SK-N-SH treated with all-trans-retinoic acid at 6 μM for 48 hours (cell line): ENCODE results near the gene SLC22A1.
"Not testable (repeated sequence)": the region's sequence is repeated elsewhere in the genome, so short reads cannot be mapped to it uniquely, and the experiment has no call there.

ENCODE experiments used
- ATAC-seq: fragments of 200-7000 bp; cut with Tn5 transposase; 3 replicates; pipeline ENCODE4 v1.9.1; 2020; ENCODE audit warnings: mild to moderate bottlenecking, moderate library complexity
- BACH2 ChIP-seq: fragments of 250-450 bp; sonication (Bioruptor Pico); IDR thresholded peaks from 2 replicates; pipeline ENCODE4 v1.9.0; 2021; ENCODE audit warnings: mild to moderate bottlenecking, borderline replicate concordance
- CSRNP3 ChIP-seq: fragments of 250-450 bp; sonication (Bioruptor Pico); IDR thresholded peaks from 2 replicates; pipeline ENCODE4 v1.5.1; 2021; ENCODE audit warnings: mild to moderate bottlenecking, moderate library complexity
- ESRRG ChIP-seq: fragments of 250-450 bp; sonication (Bioruptor Pico); IDR thresholded peaks from 2 replicates; pipeline ENCODE4 v1.6.1; 2021; ENCODE audit warnings: mild to moderate bottlenecking
- GLIS3 ChIP-seq: fragments of 250-450 bp; sonication (Bioruptor Pico); IDR thresholded peaks from 2 replicates; pipeline ENCODE4 v1.5.0; 2020; ENCODE audit warnings: mild to moderate bottlenecking, moderate library complexity
- PATZ1 ChIP-seq: fragments of 250-450 bp; sonication (Bioruptor Pico); IDR thresholded peaks from 2 replicates; pipeline ENCODE4 v1.8.0; 2020; ENCODE audit warnings: mild to moderate bottlenecking, moderate library complexity, borderline replicate concordance
- RARB ChIP-seq: fragments of 250-450 bp; sonication (Bioruptor Pico); IDR thresholded peaks from 2 replicates; pipeline ENCODE4 v1.8.0; 2021; ENCODE audit warnings: mild to moderate bottlenecking, moderate library complexity
- SNAI2 ChIP-seq: fragments of 250-450 bp; sonication (Bioruptor Pico); IDR thresholded peaks from 2 replicates; pipeline ENCODE4 v1.5.0; 2020; ENCODE audit warnings: mild to moderate bottlenecking, moderate library complexity
- TOX ChIP-seq: fragments of 250-450 bp; sonication (Bioruptor Pico); IDR thresholded peaks from 2 replicates; pipeline ENCODE4 v1.8.0; 2021; ENCODE audit warnings: mild to moderate bottlenecking, moderate library complexity, borderline replicate concordance
- ZC3H10 ChIP-seq: fragments of 250-450 bp; sonication (Bioruptor Pico); IDR thresholded peaks from 2 replicates; pipeline ENCODE4 v1.5.1; 2021; ENCODE audit warnings: mild to moderate bottlenecking, moderate library complexity
- ZFP3 ChIP-seq: fragments of 250-450 bp; sonication (Bioruptor Pico); IDR thresholded peaks from 2 replicates; pipeline ENCODE4 v1.5.0; 2020; ENCODE audit warnings: mild to moderate bottlenecking, moderate library complexity
- ZNF565 ChIP-seq: fragments of 450-650 bp; formaldehyde crosslinking; conservative IDR thresholded peaks from 2 replicates; pipeline ENCODE4 v1.5.0; 2020; ENCODE audit warnings: low read depth, mild to moderate bottlenecking, moderate library complexity
- ZNF70 ChIP-seq: fragments of 450-650 bp; formaldehyde crosslinking; IDR thresholded peaks from 2 replicates; pipeline ENCODE4 v1.5.0; 2020; ENCODE audit warnings: mild to moderate bottlenecking, moderate library complexity
- ZNF8 ChIP-seq: fragments of 450-650 bp; formaldehyde crosslinking; IDR thresholded peaks from 2 replicates; pipeline ENCODE4 v1.5.0; 2020; ENCODE audit warnings: mild to moderate bottlenecking, moderate library complexity
- TF ChIP-seq, protein P1 (sequence below): fragments of 250-450 bp; sonication (Bioruptor Pico); IDR thresholded peaks from 2 replicates; pipeline ENCODE4 v1.8.0; 2021; ENCODE audit warnings: low read depth, mild to moderate bottlenecking, moderate library complexity, borderline replicate concordance
- TF ChIP-seq, protein P2 (sequence below): fragments of 250-450 bp; sonication (Bioruptor Pico); IDR thresholded peaks from 2 replicates; pipeline ENCODE4 v1.5.1; 2020; ENCODE audit warnings: low read depth, mild to moderate bottlenecking, moderate library complexity

Gene SLC22A1

DNA sequence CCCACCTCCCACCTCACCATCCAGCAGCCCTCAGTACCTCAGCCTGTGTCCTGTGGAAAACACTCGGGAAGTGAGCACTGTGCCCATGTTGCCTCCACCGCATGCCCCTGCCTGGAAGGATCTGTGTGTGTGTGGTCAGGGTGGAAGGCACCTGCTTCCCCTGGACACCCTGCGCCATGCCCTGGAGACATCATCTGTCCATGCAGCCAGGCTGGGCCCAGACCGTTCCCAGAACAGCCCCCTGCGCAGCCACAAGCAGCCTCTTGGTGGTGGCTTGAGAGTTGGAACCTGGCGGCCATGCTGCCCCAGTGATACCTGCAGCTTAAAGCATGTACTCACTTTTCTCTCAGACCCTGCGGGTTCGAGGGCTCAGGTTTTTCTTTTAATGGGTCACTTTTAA is 34.9 kb upstream of the SLC22A1 start:
- no peak for ATAC-seq
- TF ChIP-seq ZFP3 (CRISPR knock-in tag) = no peak
- TF ChIP-seq, all 23 proteins: peak for 0

GRCh38 chr6:160088069-160088783 is 33.4 kb upstream of the SLC22A1 start:
- no peak for TF ChIP-seq ESRRG (CRISPR knock-in tag)
- ATAC-seq = peak; percentile 96

DNA sequence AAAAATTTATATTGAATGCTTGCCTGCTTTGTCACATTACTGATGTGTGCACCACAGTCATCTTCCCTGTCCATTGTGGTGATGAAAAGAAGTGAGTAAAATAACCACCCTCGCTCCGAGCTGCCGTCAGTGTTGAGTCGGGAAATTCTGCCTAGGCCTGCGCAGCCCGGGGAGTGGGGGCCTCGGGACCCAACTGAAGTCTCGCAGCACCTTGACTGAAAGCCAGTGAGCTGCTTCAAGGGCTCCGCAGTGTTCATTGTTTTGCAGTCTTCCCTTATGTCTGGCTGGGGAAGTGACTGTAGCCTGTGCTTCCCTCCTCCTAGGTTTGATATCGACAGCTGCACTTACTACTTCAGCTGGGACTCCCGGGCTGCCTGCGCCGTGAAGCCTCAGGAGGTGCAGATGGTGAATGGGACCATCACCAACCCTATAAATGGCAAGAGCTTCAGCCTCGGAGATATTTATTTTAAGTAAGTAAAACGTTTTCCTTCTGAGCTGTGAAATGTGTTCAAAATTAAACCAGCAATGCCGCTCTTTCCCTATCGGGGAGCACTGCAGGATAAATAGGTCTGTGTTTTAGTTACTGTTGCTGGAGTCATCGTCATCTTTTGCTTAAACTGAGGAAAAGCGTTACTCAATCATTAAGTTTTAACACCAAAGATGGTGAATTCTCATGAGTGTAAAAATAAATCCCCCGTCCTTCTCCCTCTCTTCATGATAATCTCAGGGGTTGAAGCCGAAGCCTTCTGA is 32.7 kb upstream of the SLC22A1 start:
- ATAC-seq = no peak; the same call in 2 of the 3 replicates
- no peak for TF ChIP-seq ESRRG (CRISPR knock-in tag)
- TF ChIP-seq ZNF70 (CRISPR knock-in tag) = no peak
- TF ChIP-seq ZNF8 (CRISPR knock-in tag) = no peak
- no peak for TF ChIP-seq ZFP3 (CRISPR knock-in tag)
- TF ChIP-seq GLIS3 (CRISPR knock-in tag) = no peak
- TF ChIP-seq TOX = no peak
- no peak for TF ChIP-seq ZNF565 (CRISPR knock-in tag)

GRCh38 chr6:160089534-160089897 is 32.1 kb upstream of the SLC22A1 start:
- TF ChIP-seq, protein P1, sequence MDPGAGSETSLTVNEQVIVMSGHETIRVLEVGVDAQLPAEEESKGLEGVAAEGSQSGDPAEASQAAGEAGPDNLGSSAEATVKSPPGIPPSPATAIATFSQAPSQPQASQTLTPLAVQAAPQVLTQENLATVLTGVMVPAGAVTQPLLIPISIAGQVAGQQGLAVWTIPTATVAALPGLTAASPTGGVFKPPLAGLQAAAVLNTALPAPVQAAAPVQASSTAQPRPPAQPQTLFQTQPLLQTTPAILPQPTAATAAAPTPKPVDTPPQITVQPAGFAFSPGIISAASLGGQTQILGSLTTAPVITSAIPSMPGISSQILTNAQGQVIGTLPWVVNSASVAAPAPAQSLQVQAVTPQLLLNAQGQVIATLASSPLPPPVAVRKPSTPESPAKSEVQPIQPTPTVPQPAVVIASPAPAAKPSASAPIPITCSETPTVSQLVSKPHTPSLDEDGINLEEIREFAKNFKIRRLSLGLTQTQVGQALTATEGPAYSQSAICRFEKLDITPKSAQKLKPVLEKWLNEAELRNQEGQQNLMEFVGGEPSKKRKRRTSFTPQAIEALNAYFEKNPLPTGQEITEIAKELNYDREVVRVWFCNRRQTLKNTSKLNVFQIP (CRISPR knock-in tag) = no peak
- no peak for TF ChIP-seq ZC3H10 (CRISPR knock-in tag)
- TF ChIP-seq, protein P2, sequence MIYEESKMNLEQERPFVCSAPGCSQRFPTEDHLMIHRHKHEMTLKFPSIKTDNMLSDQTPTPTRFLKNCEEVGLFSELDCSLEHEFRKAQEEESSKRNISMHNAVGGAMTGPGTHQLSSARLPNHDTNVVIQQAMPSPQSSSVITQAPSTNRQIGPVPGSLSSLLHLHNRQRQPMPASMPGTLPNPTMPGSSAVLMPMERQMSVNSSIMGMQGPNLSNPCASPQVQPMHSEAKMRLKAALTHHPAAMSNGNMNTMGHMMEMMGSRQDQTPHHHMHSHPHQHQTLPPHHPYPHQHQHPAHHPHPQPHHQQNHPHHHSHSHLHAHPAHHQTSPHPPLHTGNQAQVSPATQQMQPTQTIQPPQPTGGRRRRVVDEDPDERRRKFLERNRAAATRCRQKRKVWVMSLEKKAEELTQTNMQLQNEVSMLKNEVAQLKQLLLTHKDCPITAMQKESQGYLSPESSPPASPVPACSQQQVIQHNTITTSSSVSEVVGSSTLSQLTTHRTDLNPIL (CRISPR knock-in tag) = no peak
- no peak for TF ChIP-seq CSRNP3 (CRISPR knock-in tag)
- no peak for TF ChIP-seq BACH2 (CRISPR knock-in tag)
- TF ChIP-seq ESRRG (CRISPR knock-in tag) = no peak
- no peak for TF ChIP-seq ZFP3 (CRISPR knock-in tag)
- TF ChIP-seq ZNF8 (CRISPR knock-in tag) = no peak
- TF ChIP-seq GLIS3 (CRISPR knock-in tag) = no peak
- no peak for TF ChIP-seq PATZ1 (CRISPR knock-in tag)
- TF ChIP-seq SNAI2 (CRISPR knock-in tag) = no peak
- no peak for TF ChIP-seq RARB (CRISPR knock-in tag)
- no peak for ATAC-seq

DNA sequence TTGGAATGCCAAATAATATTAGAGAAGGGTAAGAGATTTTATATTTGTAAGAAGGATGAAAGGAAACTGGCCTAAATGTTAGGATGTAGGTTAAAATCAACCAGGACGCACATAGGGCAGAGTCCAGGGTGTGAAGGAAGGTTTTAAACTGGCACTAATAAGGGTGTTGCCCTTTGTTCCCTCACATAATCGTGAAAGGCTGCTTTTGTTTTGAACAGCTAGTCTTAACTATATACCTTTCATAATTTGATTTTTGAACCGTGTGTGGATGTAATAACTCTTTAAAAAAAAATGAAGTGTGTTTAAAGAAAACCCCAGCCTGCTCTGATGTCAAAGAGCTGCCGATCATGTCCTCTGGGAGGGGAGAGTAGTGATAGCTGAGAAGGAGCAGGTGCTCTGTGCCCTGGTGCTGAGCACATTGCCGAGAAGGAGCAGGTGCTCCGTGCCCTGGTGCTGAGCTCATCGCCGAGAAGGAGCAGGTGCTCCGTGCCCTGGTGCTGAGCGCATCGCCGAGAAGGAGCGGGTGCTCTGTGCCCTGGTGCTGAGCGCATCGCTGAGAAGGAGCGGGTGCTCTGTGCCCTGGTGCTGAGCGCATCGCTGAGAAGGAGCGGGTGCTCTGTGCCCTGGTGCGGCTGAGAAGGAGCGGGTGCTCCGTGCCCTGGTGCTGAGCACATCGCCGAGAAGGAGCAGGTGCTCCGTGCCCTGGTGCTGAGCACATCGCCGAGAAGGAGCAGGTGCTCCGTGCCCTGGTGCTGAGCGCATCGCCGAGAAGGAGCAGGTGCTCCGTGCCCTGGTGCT is 31.0 kb upstream of the SLC22A1 start:
- ATAC-seq = not testable (repeated sequence)

GRCh38 chr6:160092176-160092575 is 29.4 kb upstream of the SLC22A1 start:
- ATAC-seq = not testable (repeated sequence)
